Measurements from ENCODE around the gene SPON1.

GRCh38 chr11:14273895-14274294 is 311.4 kb downstream of the SPON1 start:
- TF ChIP-seq CTCF (IDR thresholded peaks at IDR 0.05) (no peak), POLR2A (IDR thresholded peaks at IDR 0.05) (no peak)
